ENCODE measurements around the gene CD180.

The CD180 gene

GRCh38 chr5:67196537-67197059 lies at the start of gene CD180:
CD180 (minus strand) TSS chr5:67196799; CDS start chr5:67196641, 158 bp downstream.
- FAIRE-seq, result no peak

- peak; percentile 85 for FAIRE-seq
Measured at GRCh38 chr5:67246108-67246507, 49.5 kb upstream of the CD180 start.

- no peak for FAIRE-seq
Measured at GRCh38 chr5:67245259-67245846, 48.8 kb upstream of the CD180 start.

GRCh38 chr5:67244345-67244793 lies 47.8 kb upstream of the CD180 start:
- FAIRE-seq, result no peak

- FAIRE-seq, result no peak
Measured at GRCh38 chr5:67243944-67244343, 47.3 kb upstream of the CD180 start.

- FAIRE-seq, result no peak
Measured at GRCh38 chr5:67243349-67243748, 46.8 kb upstream of the CD180 start.

GRCh38 chr5:67241326-67241725 lies 44.7 kb upstream of the CD180 start:
- FAIRE-seq, result no peak

- no peak for FAIRE-seq
Measured at GRCh38 chr5:67240846-67241245, 44.2 kb upstream of the CD180 start.

GRCh38 chr5:67240065-67240464 lies 43.5 kb upstream of the CD180 start:
- FAIRE-seq, result no peak

- FAIRE-seq, result no peak
Measured at GRCh38 chr5:67238191-67238590, 41.6 kb upstream of the CD180 start.

- FAIRE-seq, result no peak
Measured at GRCh38 chr5:67235399-67236110, 39.0 kb upstream of the CD180 start.

- no peak for FAIRE-seq
Measured at GRCh38 chr5:67234671-67235176, 38.1 kb upstream of the CD180 start.

- FAIRE-seq, result no peak
Measured at GRCh38 chr5:67233075-67233474, 36.5 kb upstream of the CD180 start.

GRCh38 chr5:67223211-67223610 lies 26.6 kb upstream of the CD180 start:
- no peak for FAIRE-seq

- FAIRE-seq, result no peak
Measured at GRCh38 chr5:67222243-67223025, 25.8 kb upstream of the CD180 start.

GRCh38 chr5:67221487-67222242 lies 25.1 kb upstream of the CD180 start:
- FAIRE-seq, result no peak

- no peak for FAIRE-seq
Measured at GRCh38 chr5:67216564-67216963, 20.0 kb upstream of the CD180 start.

- no peak for FAIRE-seq
Measured at GRCh38 chr5:67215519-67216471, 19.2 kb upstream of the CD180 start.

- FAIRE-seq, result no peak
Measured at GRCh38 chr5:67214707-67215447, 18.3 kb upstream of the CD180 start.

GRCh38 chr5:67214036-67214435 lies 17.4 kb upstream of the CD180 start:
- no peak for FAIRE-seq

GRCh38 chr5:67211926-67212325 lies 15.3 kb upstream of the CD180 start:
- no peak for FAIRE-seq

Measured in colon (tissue), 2 donors.